Astrocyte (in vitro differentiated cells and primary cell): Measurements from ENCODE around the gene SGSM2. TPM values are rescaled to one million over a fixed set of nuclear protein-coding genes. Genes with fewer than 3 reads are reported as not detected.

Experiments used
- DNase-seq: peaks from one replicate; pipeline ENCODE4 v3.0.0-alpha.2; 2010; ENCODE audit warnings: low read depth
- FAIRE-seq: peaks from 2 replicates; lab custom pipeline; 2011; peaks lifted over from hg19 to GRCh38; lab: Jason Lieb, UNC
- H2AFZ ChIP-seq: 2 replicates; pipeline ENCODE4 v1.6.0; 2012; ENCODE audit warnings: low read depth, low read length, inconsistent platforms
- H3K27ac ChIP-seq: 2 replicates; pipeline ENCODE4 v1.5.1; 2011; ENCODE audit warnings: low read depth, low read length, inconsistent platforms
- H3K27me3 ChIP-seq: 2 replicates; pipeline ENCODE4 v1.6.0; 2011; ENCODE audit warnings: low read length, inconsistent platforms; ENCODE audit not compliant: insufficient read depth
- H3K36me3 ChIP-seq: 2 replicates; pipeline ENCODE4 v1.5.1; 2011; ENCODE audit warnings: low read length, inconsistent platforms; ENCODE audit not compliant: insufficient read depth
- H3K4me1 ChIP-seq: 2 replicates; pipeline ENCODE4 v1.5.1; 2011; ENCODE audit warnings: low read length, inconsistent platforms; ENCODE audit not compliant: insufficient read depth
- H3K4me2 ChIP-seq: 2 replicates; pipeline ENCODE4 v1.6.0; 2012; ENCODE audit warnings: low read length, inconsistent platforms
- H3K4me3 ChIP-seq: 2 replicates; pipeline ENCODE4 v1.5.1; 2011; ENCODE audit warnings: low read depth, mild to moderate bottlenecking, low read length, inconsistent platforms; ENCODE audit not compliant: insufficient read depth
- H3K79me2 ChIP-seq: 2 replicates; pipeline ENCODE4 v1.6.0; 2012; ENCODE audit warnings: mild to moderate bottlenecking, low read length, inconsistent platforms; ENCODE audit not compliant: insufficient read depth
- H3K9ac ChIP-seq: 2 replicates; pipeline ENCODE4 v1.6.0; 2012; ENCODE audit warnings: mild to moderate bottlenecking, low read length, inconsistent platforms
- H3K9me3 ChIP-seq: 2 replicates; pipeline ENCODE4 v1.5.1; 2012; ENCODE audit warnings: low read depth, mild to moderate bottlenecking, low read length, inconsistent platforms; ENCODE audit not compliant: insufficient read depth
- H4K20me1 ChIP-seq: 2 replicates; pipeline ENCODE4 v1.6.0; 2012; ENCODE audit warnings: low read length, inconsistent platforms; ENCODE audit not compliant: insufficient read depth
- H3K27ac Mint-ChIP-seq: one replicate; pipeline ENCODE4 v1.8.0; 2021; ENCODE audit warnings: mild to moderate bottlenecking, mixed read lengths; ENCODE audit not compliant: unreplicated experiment
- H3K27me3 Mint-ChIP-seq: one replicate; pipeline ENCODE4 v1.8.0; 2021; ENCODE audit warnings: low read depth, mixed read lengths; ENCODE audit not compliant: unreplicated experiment
- H3K36me3 Mint-ChIP-seq: one replicate; pipeline ENCODE4 v1.8.0; 2021; ENCODE audit warnings: low read depth, mixed read lengths; ENCODE audit not compliant: unreplicated experiment
- H3K4me1 Mint-ChIP-seq: one replicate; pipeline ENCODE4 v1.8.0; 2021; ENCODE audit warnings: low read depth, mixed read lengths; ENCODE audit not compliant: unreplicated experiment
- H3K4me3 Mint-ChIP-seq: one replicate; pipeline ENCODE4 v1.8.0; 2021; ENCODE audit warnings: mild to moderate bottlenecking, moderate library complexity, mixed read lengths; ENCODE audit not compliant: unreplicated experiment
- H3K9me3 Mint-ChIP-seq: one replicate; pipeline ENCODE4 v1.8.0; 2021; ENCODE audit warnings: mild to moderate bottlenecking, mixed read lengths; ENCODE audit not compliant: unreplicated experiment
- CTCF ChIP-seq: IDR thresholded peaks from 2 replicates; pipeline ENCODE4 v1.5.1; 2011; ENCODE audit warnings: low read depth, mild to moderate bottlenecking, inconsistent platforms, low read length, moderate library complexity; ENCODE audit not compliant: insufficient read depth
- EZH2 ChIP-seq: IDR thresholded peaks from 2 replicates; pipeline ENCODE4 v1.6.1; 2012; ENCODE audit warnings: mild to moderate bottlenecking, low read length, inconsistent platforms; ENCODE audit not compliant: insufficient read depth
- total RNA-seq: library from RNA; stranded (reverse); gene quantifications from 2 replicates; pipeline ENCODE4 v1.2.1, GENCODE V29; 2021

The SGSM2 gene
- total RNA-seq, 1 donor from 2014 or later, result 62.1 TPM

- peaks cover 42% of the 10 kb centered on the region for H4K20me1 ChIP-seq
- Mint-ChIP-seq H3K27me3 (no peaks in the 10 kb centered on the region), H3K36me3 (peaks cover 14% of the 10 kb centered on the region), H3K4me3 (peak within 1 kb of the TSS; percentile 95), H3K27ac (peak within 1 kb of the TSS; percentile 94), H3K9me3 (no peaks in the 10 kb centered on the region), H3K4me1 (peaks cover 7% of the 10 kb centered on the region)
- H3K27ac ChIP-seq, result peak within 1 kb of the TSS; percentile 81
- no peaks in the 10 kb centered on the region for H3K4me1 ChIP-seq
- FAIRE-seq (no peak), DNase-seq (peak; percentile 67)
- H3K27me3 ChIP-seq, result no peaks in the 10 kb centered on the region
- H3K9ac ChIP-seq, result peak within 1 kb of the TSS; percentile 97
- H3K9me3 ChIP-seq, result no peaks in the 10 kb centered on the region
- peak within 1 kb of the TSS; percentile 94 for H3K4me2 ChIP-seq
- H3K4me3 ChIP-seq, result peak within 1 kb of the TSS; percentile 88
- H3K36me3 ChIP-seq, result peaks cover 11% of the 10 kb centered on the region
- H2AFZ ChIP-seq, result peak within 1 kb of the TSS; percentile 86
- peaks cover 62% of the 10 kb centered on the region for H3K79me2 ChIP-seq
- TF ChIP-seq EZH2 (no peak), CTCF (no peak)
Observed at GRCh38 chr17:2303204-2304188, 33.8 kb upstream of the SGSM2 start, which contains the start of the genes SMG6 and SRR. Gene SMG6, minus strand, starts transcription at chr17:2303785. Its CDS starts 65 bp downstream, at chr17:2303720. Gene SRR, plus strand, starts transcription at chr17:2303950. Its CDS starts 11,611 bp downstream, at chr17:2315561.

GRCh38 chr17:2304931-2305330, 32.4 kb upstream of the SGSM2 start:
- H3K79me2 ChIP-seq, result peaks cover 49% of the 10 kb centered on the region
- no peak for FAIRE-seq

More at GRCh38 chr17:2304931-2305330, 32.4 kb upstream of the SGSM2 start:
- Histone ChIP-seq H3K4me3 (no peak overlapping the region), H3K27me3 (no peaks in the 10 kb centered on the region), H3K9me3 (no peaks in the 10 kb centered on the region), H3K4me1 (no peaks in the 10 kb centered on the region), H2AFZ (no peak overlapping the region), H3K9ac (no peak overlapping the region), H3K36me3 (peaks cover 5% of the 10 kb centered on the region), H3K27ac (no peak overlapping the region), H4K20me1 (peaks cover 28% of the 10 kb centered on the region), H3K4me2 (peak overlapping the region; percentile 94)
- TF ChIP-seq EZH2 (no peak), CTCF (no peak)
- no peaks in the 10 kb centered on the region for H3K9me3 Mint-ChIP-seq
- DNase-seq, result no peak
- H3K4me1 Mint-ChIP-seq, result peaks cover 7% of the 10 kb centered on the region
- no peaks in the 10 kb centered on the region for H3K27me3 Mint-ChIP-seq
- H3K27ac Mint-ChIP-seq, result no peak overlapping the region
- H3K36me3 Mint-ChIP-seq, result peaks cover 6% of the 10 kb centered on the region
- H3K4me3 Mint-ChIP-seq, result peak overlapping the region; percentile 80
